HepG2 (cell line): ENCODE measurements around the gene CACNA1G. TPM values are rescaled to one million over a fixed set of nuclear protein-coding genes. Genes with fewer than 3 reads are reported as not detected.

Experiments
- CBX5 ChIP-seq: sonication (generic); formaldehyde crosslinking; IDR thresholded peaks from 2 replicates; pipeline ENCODE4 v1.4.0; 2020; ENCODE audit warnings: missing genetic modification reagents, borderline replicate concordance
- CEBPB ChIP-seq: IDR thresholded peaks from 2 replicates; pipeline ENCODE4 v1.6.1; 2011; ENCODE audit warnings: low read depth, low read length, improper control_type of control experiment, borderline replicate concordance
- FOXK2 ChIP-seq: fragments of 450-650 bp; IDR thresholded peaks from 2 replicates; pipeline ENCODE4 v1.6.1; 2016
- HES4 ChIP-seq: sonication (generic); formaldehyde crosslinking; IDR thresholded peaks from 2 replicates; pipeline ENCODE4 v1.9.0; 2021; ENCODE audit warnings: mild to moderate bottlenecking, missing genetic modification reagents, borderline replicate concordance
- HINFP ChIP-seq: sonication (generic); formaldehyde crosslinking; IDR thresholded peaks from 2 replicates; pipeline ENCODE4 v1.4.0; 2020; ENCODE audit warnings: low read depth, mild to moderate bottlenecking, missing genetic modification reagents
- HOXA3 ChIP-seq: sonication (generic); formaldehyde crosslinking; IDR thresholded peaks from 2 replicates; pipeline ENCODE4 v1.5.0; 2020; ENCODE audit warnings: missing genetic modification reagents
- ISX ChIP-seq: sonication (generic); formaldehyde crosslinking; conservative IDR thresholded peaks from 2 replicates; pipeline ENCODE4 v1.5.0; 2020; ENCODE audit warnings: missing genetic modification reagents
- JUND ChIP-seq: sonication (generic); formaldehyde crosslinking; IDR thresholded peaks from 2 replicates; pipeline ENCODE4 v1.8.0; 2022; ENCODE audit warnings: mild to moderate bottlenecking, missing genetic modification reagents
- KDM2A ChIP-seq: sonication (generic); formaldehyde crosslinking; IDR thresholded peaks from 2 replicates; pipeline ENCODE4 v1.4.0; 2020; ENCODE audit warnings: low read depth, missing genetic modification reagents, borderline replicate concordance
- MYPOP ChIP-seq: sonication (generic); formaldehyde crosslinking; IDR thresholded peaks from 2 replicates; pipeline ENCODE4 v1.8.1; 2023; ENCODE audit warnings: mild to moderate bottlenecking, moderate library complexity, missing genetic modification reagents
- NFE2L1 ChIP-seq: sonication (generic); formaldehyde crosslinking; IDR thresholded peaks from 2 replicates; pipeline ENCODE4 v1.4.0; 2020; ENCODE audit warnings: missing genetic modification reagents, mild to moderate bottlenecking, borderline replicate concordance
- NR2C2 ChIP-seq: sonication (generic); formaldehyde crosslinking; IDR thresholded peaks from 2 replicates; pipeline ENCODE4 v1.4.0; 2020; ENCODE audit warnings: missing genetic modification reagents, mild to moderate bottlenecking, moderate library complexity, borderline replicate concordance
- NR2F6 ChIP-seq, 2 experiments: IDR thresholded peaks; 2 replicates each; pipeline ENCODE4 v1.6.1; 2016; ENCODE audit warnings: antibody characterized with exemption in 1 of 2, mild to moderate bottlenecking in 1 of 2
- RARA ChIP-seq: IDR thresholded peaks from 2 replicates; pipeline ENCODE4 v1.6.1; 2016; ENCODE audit warnings: missing genetic modification reagents, missing compliant biosample characterization
- SOX13 ChIP-seq, 3 experiments: fragments of 450-650 bp in 1 of 3; sonication (generic) in 1 of 3; formaldehyde crosslinking in 1 of 3; IDR thresholded peaks in 2 of 3; conservative IDR thresholded peaks in 1 of 3; 2 replicates each; pipeline versions ENCODE4 v1.5.0 to v1.6.1; 2016 to 2020; ENCODE audit warnings: antibody characterized with exemption in 1 of 3, mild to moderate bottlenecking in 1 of 3, missing compliant biosample characterization in 1 of 3, missing genetic modification reagents in 1 of 3, moderate library complexity in 1 of 3
- ZNF20 ChIP-seq: sonication (generic); formaldehyde crosslinking; IDR thresholded peaks from 2 replicates; pipeline ENCODE4 v1.4.0; 2020; ENCODE audit warnings: mild to moderate bottlenecking, moderate library complexity, missing genetic modification reagents
- ZNF558 ChIP-seq: sonication (generic); formaldehyde crosslinking; IDR thresholded peaks from 2 replicates; pipeline ENCODE4 v1.9.0; 2022; ENCODE audit warnings: mild to moderate bottlenecking, missing genetic modification reagents, borderline replicate concordance
- ZNF574 ChIP-seq: sonication (generic); formaldehyde crosslinking; IDR thresholded peaks from 2 replicates; pipeline ENCODE4 v1.4.0; 2020; ENCODE audit warnings: missing genetic modification reagents
- ZNF615 ChIP-seq: sonication (generic); formaldehyde crosslinking; IDR thresholded peaks from 2 replicates; pipeline ENCODE4 v1.5.0; 2020; ENCODE audit warnings: mild to moderate bottlenecking, missing genetic modification reagents, borderline replicate concordance
- ZNF772 ChIP-seq: sonication (generic); formaldehyde crosslinking; IDR thresholded peaks from 2 replicates; pipeline ENCODE4 v1.5.0; 2020; ENCODE audit warnings: mild to moderate bottlenecking, missing genetic modification reagents
- ZNF790 ChIP-seq: sonication (generic); formaldehyde crosslinking; IDR thresholded peaks from 2 replicates; pipeline ENCODE4 v1.8.0; 2022; ENCODE audit warnings: missing genetic modification reagents, mild to moderate bottlenecking, borderline replicate concordance
- polyA plus RNA-seq, 8 experiments: library from polyadenylated mRNA; depleted of rRNA in 3 of 8; stranded (reverse) in 7 of 8; unstranded in 1 of 8; fragments of >200 nt; fragmentation: Illumina TruSeq in 4 of 8; extraction: Trizol in 4 of 8; gene quantifications; 2 replicates each; pipeline versions ENCODE4 v1.2.1 to v1.2.3, GENCODE V29; 2011 to 2016; ENCODE audit warnings: low read depth in 4 of 8, missing spikeins in 1 of 8, mixed read lengths in 1 of 8; ENCODE audit not compliant: insufficient read depth in 1 of 8
- total RNA-seq, 5 experiments: library from RNA; depleted of rRNA; stranded (reverse); fragments of >200 nt; fragmentation: Illumina TruSeq; extraction: Trizol; gene quantifications; 2 replicates each; pipeline ENCODE4 v1.2.3, GENCODE V29; 2016; ENCODE audit warnings: low read depth in 1 of 5

CACNA1G gene
- total and polyA plus RNA-seq, 2 of the 13 experiments (the other 11 are each of a cell fraction or from before 2014, with no cell fraction given), result 0.02 TPM; not detected in 1

- no peak for TF ChIP-seq MYPOP (CRISPR knock-in tag)
- TF ChIP-seq CEBPB, result peak; percentile 88
- no peak for TF ChIP-seq FOXK2
- 0 out of 2 replicates have a peak, but pooled peaks have one; percentile 2 for TF ChIP-seq CBX5
- peak; percentile 33; the same call in 1 of the 2 replicates for TF ChIP-seq JUND (CRISPR knock-in tag)
- TF ChIP-seq ZNF772, result no peak; the same call in 1 of the 2 replicates
- TF ChIP-seq NR2F6 (IDR thresholded peaks at IDR 0.05), result no peak; the same call in 1 of the 2 replicates
- peak; percentile 59; the same call in 1 of the 2 replicates for TF ChIP-seq NR2F6 (CRISPR knock-in tag; IDR thresholded peaks at IDR 0.05)
- TF ChIP-seq ZNF574 (CRISPR knock-in tag), result no peak
- TF ChIP-seq NFE2L1 (CRISPR knock-in tag), result no peak
- 0 out of 2 replicates have a peak, but pooled peaks have one; percentile 11 for TF ChIP-seq HES4 (CRISPR knock-in tag)
- TF ChIP-seq ZNF790 (CRISPR knock-in tag), result no peak
- TF ChIP-seq HOXA3 (CRISPR knock-in tag), result peak; percentile 45
- no peak for TF ChIP-seq ZNF20 (CRISPR knock-in tag)
- TF ChIP-seq RARA (CRISPR knock-in tag), result 0 out of 2 replicates have a peak, but pooled peaks have one; percentile 19
- no peak; the same call in 1 of the 2 replicates for TF ChIP-seq ZNF558 (CRISPR knock-in tag)
- no peak for TF ChIP-seq ZNF615 (CRISPR knock-in tag)
- no peak for TF ChIP-seq SOX13 (IDR thresholded peaks at IDR 0.05)
- peak in 1 of 2 experiments; percentile 44; a peak in 1 of 4 replicates for TF ChIP-seq SOX13 (CRISPR knock-in tag; conservative IDR thresholded peaks at IDR 0.05 in 1 of 2, IDR thresholded peaks at IDR 0.05 in 1 of 2)
- peak; percentile 70 for TF ChIP-seq KDM2A
- TF ChIP-seq HINFP, result 0 out of 2 replicates have a peak, but pooled peaks have one; percentile 49
- no peak for TF ChIP-seq ISX (CRISPR knock-in tag)
- 0 out of 2 replicates have a peak, but pooled peaks have one; percentile 31 for TF ChIP-seq NR2C2 (CRISPR knock-in tag)
Measured at GRCh38 chr17:50634224-50634914, 73.9 kb downstream of the CACNA1G start, which contains the start of gene ABCC3 (continued).
